ENCODE data around the gene APLNR.

GRCh38 chr11:57278721-57279095 lies 41.7 kb upstream of the APLNR start:
- no peak for TF ChIP-seq POLR2AphosphoS5 (IDR thresholded peaks at IDR 0.05)
- no peak for TF ChIP-seq CTCF (IDR thresholded peaks at IDR 0.05)
- TF ChIP-seq POLR2A (IDR thresholded peaks at IDR 0.05): no peak

Measured in breast epithelium (tissue), 3 donors.